Mucosa of rectum (tissue), 2 donors: Measurements from ENCODE around the gene ZCCHC8.
A peak's percentile ranks its signal among the peaks of the same experiment; 100 is the strongest.
"Not testable (repeated sequence)": the region's sequence is repeated elsewhere in the genome, so short reads cannot be mapped to it uniquely, and the experiment has no call there.

Experiments
- H3K27ac ChIP-seq, 2 donors: one replicate each; pipeline ENCODE4 v1.7.0; 2013; ENCODE audit warnings: inconsistent platforms in 2 of 2, low read depth in 2 of 2, low read length in 2 of 2
- H3K27me3 ChIP-seq, 2 donors: one replicate each; pipeline ENCODE4 v1.7.0; 2013; ENCODE audit warnings: low read length in 2 of 2; ENCODE audit not compliant: control insufficient read depth in 2 of 2, insufficient read depth in 2 of 2
- H3K36me3 ChIP-seq, 2 donors: one replicate each; pipeline ENCODE4 v1.7.0; 2013; ENCODE audit warnings: low read length in 2 of 2; ENCODE audit not compliant: control insufficient read depth in 2 of 2, insufficient read depth in 2 of 2
- H3K4me1 ChIP-seq, 2 donors: one replicate each; pipeline ENCODE4 v1.7.0; 2013; ENCODE audit warnings: low read length in 2 of 2, mild to moderate bottlenecking in 1 of 2; ENCODE audit not compliant: control insufficient read depth in 2 of 2, insufficient read depth in 2 of 2
- H3K4me3 ChIP-seq, 2 donors: one replicate each; pipeline ENCODE4 v1.7.0; 2013; ENCODE audit warnings: low read length in 2 of 2
- H3K9ac ChIP-seq, 2 donors: one replicate each; pipeline ENCODE4 v1.7.0; 2013; ENCODE audit warnings: low read length in 2 of 2, low read depth in 1 of 2, mild to moderate bottlenecking in 1 of 2
- H3K9me3 ChIP-seq, 2 donors: one replicate each; pipeline ENCODE4 v1.7.0; 2013; ENCODE audit warnings: low read length in 2 of 2; ENCODE audit not compliant: control insufficient read depth in 2 of 2
- donor health status: healthy.
- donor health status: Normal muscosa, but diverticular disease.

Gene ZCCHC8

DNA sequence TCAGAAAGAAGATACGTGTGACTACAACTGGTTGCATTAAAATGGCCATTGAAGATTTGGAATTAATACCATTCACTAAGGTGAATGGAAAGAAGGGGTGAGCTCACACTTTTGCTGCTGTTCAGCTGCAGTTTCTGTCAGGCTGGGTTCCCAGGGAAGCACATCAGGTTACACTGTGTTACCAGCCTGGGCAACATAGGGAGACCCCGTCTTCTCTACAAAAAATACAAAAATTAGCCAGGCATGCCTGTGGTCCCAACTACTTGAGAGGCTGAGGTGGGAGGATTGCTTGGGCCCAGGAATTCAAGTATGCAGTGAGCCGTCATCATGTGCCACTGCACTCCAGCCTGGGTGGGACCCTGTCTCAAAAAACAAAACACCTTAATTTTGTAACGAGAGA, 12.9 kb upstream of the ZCCHC8 start:
- no peaks in the 10 kb centered on the region for H3K4me1 ChIP-seq
- H3K4me3 ChIP-seq = no peak overlapping the region
- H3K9ac ChIP-seq = no peak overlapping the region
- H3K27me3 ChIP-seq = no peaks in the 10 kb centered on the region
- no peak overlapping the region for H3K27ac ChIP-seq
- no peaks in the 10 kb centered on the region for H3K9me3 ChIP-seq
- H3K36me3 ChIP-seq = peaks cover 77 to 89% of the 10 kb centered on the region in 2 donors

DNA sequence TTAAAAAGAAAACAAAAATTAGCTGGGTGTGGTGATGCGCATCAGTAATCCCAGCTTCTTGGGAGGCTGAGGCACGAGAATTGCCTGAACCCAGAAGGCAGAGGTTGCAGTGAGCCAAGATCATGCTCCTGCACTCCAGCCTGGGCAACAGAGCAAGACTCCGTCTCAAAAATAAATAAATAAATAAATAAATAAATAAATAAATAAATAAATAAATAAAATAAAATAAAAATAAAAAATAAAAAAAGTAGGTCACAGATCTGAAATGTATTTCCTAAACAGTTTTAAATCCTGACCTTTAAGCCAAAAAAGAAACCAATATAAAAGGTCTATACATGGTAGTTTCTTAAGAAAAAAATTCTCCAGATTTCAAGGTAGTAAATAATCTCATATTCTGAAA, 12.3 kb upstream of the ZCCHC8 start:
- not testable (repeated sequence) for H3K9me3 ChIP-seq, H3K4me1 ChIP-seq, H3K27ac ChIP-seq, H3K4me3 ChIP-seq, H3K27me3 ChIP-seq, H3K9ac ChIP-seq
- H3K36me3 ChIP-seq = peaks cover 80 to 90% of the 10 kb centered on the region in 2 donors

DNA sequence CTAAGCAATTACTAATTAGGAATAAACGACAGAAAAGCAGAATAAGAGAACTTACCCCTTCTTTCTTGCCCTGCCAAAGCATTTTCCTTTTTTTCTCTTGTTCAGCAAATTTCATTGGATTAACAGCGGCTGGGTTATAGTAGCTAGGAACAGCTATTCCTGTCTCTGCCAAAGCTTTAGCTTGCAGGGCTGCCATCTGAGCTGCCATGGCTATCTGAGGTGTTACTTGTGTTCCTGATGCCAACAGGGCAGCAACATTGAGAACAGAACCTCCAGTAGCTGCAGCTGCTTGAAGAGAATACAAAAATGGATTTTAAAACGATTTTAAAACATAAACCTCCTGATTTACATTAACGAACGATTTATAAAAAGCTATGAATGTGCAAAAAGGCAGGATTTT, 7.4 kb upstream of the ZCCHC8 start:
- Histone ChIP-seq H3K4me1 (no peaks in the 10 kb centered on the region), H3K36me3 (peaks cover 81 to 96% of the 10 kb centered on the region in 2 donors), H3K27me3 (no peaks in the 10 kb centered on the region), H3K4me3 (no peak overlapping the region), H3K9ac (no peak overlapping the region), H3K9me3 (no peaks in the 10 kb centered on the region), H3K27ac (no peak overlapping the region)

DNA sequence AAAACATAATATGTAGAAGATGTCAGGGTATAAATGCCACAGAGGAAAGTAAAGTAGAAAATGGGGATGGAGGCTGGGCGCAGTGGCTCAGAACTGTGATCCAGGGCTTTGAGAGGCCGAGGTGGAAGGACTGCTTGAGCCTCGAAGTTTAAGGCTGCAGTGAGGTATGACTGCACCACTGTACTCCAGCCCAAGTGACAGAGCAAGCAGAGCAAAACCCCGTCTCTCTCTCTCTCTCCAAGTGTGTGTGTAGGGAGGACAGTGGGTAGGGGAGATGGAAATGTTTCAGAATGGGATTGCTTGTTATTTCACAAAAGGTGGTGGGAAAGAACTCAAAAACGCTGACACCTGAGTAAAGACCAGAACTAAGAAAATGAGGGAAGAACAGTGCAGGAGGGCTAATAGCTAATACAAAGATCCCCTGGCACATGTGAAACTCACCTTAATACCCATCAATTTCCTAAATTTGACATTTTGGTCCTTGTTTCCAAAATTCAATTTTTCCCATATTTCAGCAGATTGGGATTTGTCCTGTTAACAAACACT, 5.7 kb upstream of the ZCCHC8 start:
- H3K4me1 ChIP-seq = no peaks in the 10 kb centered on the region
- H3K9ac ChIP-seq = no peak overlapping the region
- no peak overlapping the region for H3K27ac ChIP-seq
- no peaks in the 10 kb centered on the region for H3K9me3 ChIP-seq
- no peaks in the 10 kb centered on the region for H3K27me3 ChIP-seq
- H3K36me3 ChIP-seq = peaks cover 70 to 86% of the 10 kb centered on the region in 2 donors
- H3K4me3 ChIP-seq = no peak overlapping the region

DNA sequence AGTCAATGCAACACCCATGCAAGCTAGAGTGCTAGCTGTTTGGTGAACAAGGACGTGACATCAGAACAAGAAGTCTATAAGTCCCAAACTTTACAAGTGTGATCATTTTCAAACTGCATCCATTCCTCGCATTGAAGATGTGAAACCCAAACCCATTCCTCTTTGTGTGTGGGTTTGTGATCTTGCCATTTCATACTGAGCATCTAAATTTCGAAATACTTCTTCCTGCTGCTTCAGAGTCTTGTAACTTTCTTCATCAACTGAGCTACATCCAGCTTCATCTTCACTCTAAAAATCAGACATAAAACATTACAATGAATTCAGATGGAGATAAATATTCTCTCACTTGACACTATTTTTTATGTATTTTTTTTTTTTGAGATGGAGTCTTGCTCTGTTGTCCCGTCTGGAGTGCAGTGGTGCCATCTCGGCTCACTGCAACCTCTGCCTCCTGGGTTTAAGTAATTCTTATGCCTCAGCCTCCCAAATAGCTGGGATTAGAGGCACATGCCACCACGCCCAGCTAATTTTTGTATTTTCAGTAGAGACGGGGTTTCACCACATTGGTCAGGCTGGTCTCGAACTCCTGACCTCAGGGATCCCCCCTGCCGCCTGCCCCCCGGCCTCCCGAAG, 4.8 kb upstream of the ZCCHC8 start:
- no peak overlapping the region for H3K9ac ChIP-seq
- H3K27ac ChIP-seq = no peak overlapping the region
- H3K4me3 ChIP-seq = no peak overlapping the region
- no peaks in the 10 kb centered on the region for H3K4me1 ChIP-seq
- H3K9me3 ChIP-seq = no peaks in the 10 kb centered on the region
- H3K27me3 ChIP-seq = no peaks in the 10 kb centered on the region
- H3K36me3 ChIP-seq = peaks cover 62 to 77% of the 10 kb centered on the region in 2 donors

DNA sequence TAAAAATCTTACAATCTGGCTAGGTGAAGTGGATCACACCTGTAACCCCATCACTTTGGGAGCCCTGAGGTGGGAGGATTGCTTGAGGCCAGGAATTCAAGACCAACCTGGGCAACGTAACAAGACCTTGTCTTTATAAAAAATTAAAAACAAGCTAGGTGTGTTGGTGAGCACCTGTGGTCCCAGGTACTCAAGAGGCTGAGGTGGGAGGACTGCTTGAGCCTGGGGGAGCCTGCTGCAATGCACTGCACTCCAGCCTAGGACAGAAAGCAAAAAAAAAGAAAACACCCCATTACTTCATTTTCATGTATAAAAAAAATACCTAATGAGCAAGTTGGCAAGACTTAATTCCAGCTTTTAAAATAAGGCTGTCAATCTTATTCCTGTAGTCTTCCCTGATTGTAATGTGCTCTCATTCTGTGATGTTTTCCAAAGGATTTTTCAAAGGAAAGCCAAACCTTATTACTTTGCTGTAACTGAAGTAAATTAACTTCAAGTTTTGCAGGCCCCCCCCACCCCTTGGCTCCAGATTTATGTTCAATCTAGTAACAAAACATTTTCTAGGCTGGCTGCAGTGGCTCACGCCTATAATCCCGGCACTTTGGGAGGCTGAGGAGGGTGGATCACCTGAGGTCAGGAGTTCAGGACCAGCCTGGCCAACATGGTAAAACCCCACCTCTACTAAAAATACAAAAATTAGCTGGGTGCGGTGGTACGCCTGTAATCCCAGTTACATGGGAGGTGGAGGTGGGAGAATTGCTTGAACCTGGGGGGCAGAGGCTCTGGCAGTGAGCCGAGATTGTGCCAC, 3.3 kb upstream of the ZCCHC8 start:
- H3K36me3 ChIP-seq = peaks cover 51 to 61% of the 10 kb centered on the region in 2 donors
- H3K27me3 ChIP-seq = no peaks in the 10 kb centered on the region
- H3K9me3 ChIP-seq = no peaks in the 10 kb centered on the region
- no peak overlapping the region for H3K4me3 ChIP-seq
- peaks cover 3 to 5% of the 10 kb centered on the region in 2 donors for H3K4me1 ChIP-seq
- no peak overlapping the region for H3K9ac ChIP-seq
- no peak overlapping the region for H3K27ac ChIP-seq

DNA sequence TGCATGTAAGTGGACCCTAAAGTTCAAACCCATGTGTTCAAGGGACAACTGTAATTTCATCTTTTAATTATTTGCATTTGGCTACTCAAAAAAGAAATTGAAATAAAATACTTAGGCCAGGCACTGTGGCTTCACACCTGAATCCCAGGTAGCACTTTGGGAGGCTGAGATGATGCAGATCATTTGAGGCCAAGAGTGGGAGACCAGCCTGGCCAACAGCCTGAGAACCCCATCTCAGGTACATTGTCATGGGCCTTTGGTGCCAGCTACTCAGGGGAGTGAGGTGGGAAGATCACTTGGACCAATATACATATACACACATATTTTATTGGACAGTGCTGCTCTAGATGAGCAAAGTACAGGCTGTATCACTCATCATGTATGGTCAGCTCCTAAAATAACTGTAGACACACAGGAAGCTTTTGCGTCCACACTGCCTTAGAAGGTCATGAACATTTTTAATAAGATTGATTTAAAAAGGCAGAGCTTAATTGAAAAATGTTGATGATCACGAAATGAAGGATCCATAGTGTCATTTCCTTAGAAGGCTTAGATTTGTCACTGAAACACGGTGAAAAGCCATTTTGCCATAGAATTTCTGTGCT, 2.5 kb upstream of the ZCCHC8 start:
- Histone ChIP-seq H3K27me3 (no peaks in the 10 kb centered on the region), H3K27ac (no peak overlapping the region), H3K9me3 (no peaks in the 10 kb centered on the region), H3K9ac (no peak overlapping the region), H3K4me3 (no peak overlapping the region), H3K4me1 (peaks cover 5 to 8% of the 10 kb centered on the region in 2 donors), H3K36me3 (peaks cover 44 to 54% of the 10 kb centered on the region in 2 donors)

DNA sequence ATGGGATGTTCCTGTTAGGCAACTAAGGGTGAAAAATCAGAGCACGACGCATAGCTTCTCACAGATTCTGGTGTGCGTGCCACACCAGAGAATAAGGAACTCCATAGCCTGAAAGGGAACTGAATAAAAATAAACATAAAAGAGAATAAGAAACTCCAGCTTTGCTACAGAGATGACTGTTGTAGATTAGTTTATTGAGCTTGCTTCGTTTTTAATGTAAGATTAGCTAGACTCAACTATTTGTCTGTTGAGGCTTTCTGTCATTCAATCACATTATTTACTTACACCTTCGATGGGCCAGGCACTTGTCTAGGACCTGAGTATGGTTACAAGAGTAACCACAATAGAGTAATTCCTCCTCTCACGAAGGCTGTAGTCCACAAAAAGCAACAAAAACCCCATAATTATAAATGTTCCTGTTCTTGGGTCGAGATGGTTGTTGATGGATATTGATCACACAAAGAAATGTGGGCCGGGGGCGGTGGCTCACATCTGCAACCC, 807 bp upstream of the ZCCHC8 start:
- H3K4me3 ChIP-seq = peak overlapping the region; percentile 84 to 87
- peak overlapping the region; percentile 98 to 99 for H3K27ac ChIP-seq
- peaks cover 5 to 8% of the 10 kb centered on the region in 2 donors for H3K4me1 ChIP-seq
- no peaks in the 10 kb centered on the region for H3K27me3 ChIP-seq
- H3K9me3 ChIP-seq = no peaks in the 10 kb centered on the region
- H3K36me3 ChIP-seq = peaks cover 28 to 37% of the 10 kb centered on the region in 2 donors
- H3K9ac ChIP-seq = peak overlapping the region in 1 of 2 donors; percentile 7

DNA sequence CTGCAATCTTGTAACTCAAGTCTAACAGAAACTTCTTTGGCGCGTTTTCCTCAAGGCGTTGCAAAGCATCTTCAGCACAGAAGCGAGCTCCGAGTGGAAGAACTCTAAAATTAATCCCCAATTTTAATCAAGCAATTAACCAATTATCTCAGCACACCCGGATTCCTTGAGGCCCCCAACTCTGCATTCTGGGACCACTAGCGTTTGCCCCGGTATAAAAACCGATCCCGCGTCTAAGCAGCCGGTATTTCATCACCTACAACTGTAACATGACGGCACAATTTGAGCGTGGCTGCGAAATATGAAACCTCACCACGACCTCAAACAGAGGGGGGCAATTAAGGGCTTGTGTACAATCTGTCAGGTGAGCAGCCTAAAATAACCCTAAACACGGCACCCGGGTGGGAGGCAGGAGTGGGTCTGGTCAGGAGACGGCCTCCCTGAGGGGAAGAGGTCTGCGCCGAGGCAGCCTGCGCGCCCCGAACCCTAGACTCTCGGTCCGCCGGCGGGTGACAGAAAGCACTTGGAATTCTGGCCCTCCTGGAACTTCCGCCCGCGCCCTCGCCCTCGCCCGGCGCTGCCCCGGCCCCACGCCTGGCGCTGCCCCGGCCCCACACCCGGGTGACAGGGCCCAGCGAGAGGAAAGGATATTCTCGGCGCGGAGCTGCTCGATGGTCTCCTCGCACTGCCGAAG, 594 bp downstream of the ZCCHC8 start:
- Histone ChIP-seq H3K4me1 (peaks cover 5 to 8% of the 10 kb centered on the region in 2 donors), H3K36me3 (peaks cover 16 to 26% of the 10 kb centered on the region in 2 donors), H3K27me3 (no peaks in the 10 kb centered on the region), H3K9ac (peak overlapping the region; percentile 93 to 96), H3K9me3 (no peaks in the 10 kb centered on the region), H3K27ac (peak overlapping the region; percentile 98 to 99), H3K4me3 (peak overlapping the region; percentile 84 to 87)
